Measurements from ENCODE around the gene LDLRAD4.

Gene LDLRAD4

DNA sequence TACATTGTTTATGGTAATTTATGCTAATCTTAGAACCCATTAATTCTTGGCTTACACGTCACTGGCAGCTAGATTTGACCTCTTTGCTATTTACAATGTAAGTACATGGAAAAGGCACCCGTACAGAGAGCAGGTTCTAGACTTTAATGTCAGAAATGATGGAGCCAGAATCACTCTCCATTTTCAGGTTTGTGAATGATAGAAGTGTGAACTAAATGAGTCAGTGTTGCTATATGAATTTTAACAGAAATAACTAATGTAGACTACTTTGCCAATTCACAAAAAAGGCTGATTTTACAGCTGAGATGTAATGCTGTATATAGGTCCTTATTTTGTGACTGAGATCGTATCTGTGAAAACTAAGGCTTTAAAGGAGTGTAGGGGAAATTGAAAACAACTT lies 214.6 kb downstream of the LDLRAD4 start:
- DNase-seq (ENCODE audit: low spot score), result no peak

GRCh38 chr18:13433685-13434084 lies 215.1 kb downstream of the LDLRAD4 start:
- DNase-seq (ENCODE audit: low spot score), result no peak

GRCh38 chr18:13434854-13435253 lies 216.3 kb downstream of the LDLRAD4 start:
- no peak for DNase-seq (ENCODE audit: low spot score)

GRCh38 chr18:13435586-13436333 lies 217.2 kb downstream of the LDLRAD4 start:
- no peak for DNase-seq (ENCODE audit: low spot score)

DNA sequence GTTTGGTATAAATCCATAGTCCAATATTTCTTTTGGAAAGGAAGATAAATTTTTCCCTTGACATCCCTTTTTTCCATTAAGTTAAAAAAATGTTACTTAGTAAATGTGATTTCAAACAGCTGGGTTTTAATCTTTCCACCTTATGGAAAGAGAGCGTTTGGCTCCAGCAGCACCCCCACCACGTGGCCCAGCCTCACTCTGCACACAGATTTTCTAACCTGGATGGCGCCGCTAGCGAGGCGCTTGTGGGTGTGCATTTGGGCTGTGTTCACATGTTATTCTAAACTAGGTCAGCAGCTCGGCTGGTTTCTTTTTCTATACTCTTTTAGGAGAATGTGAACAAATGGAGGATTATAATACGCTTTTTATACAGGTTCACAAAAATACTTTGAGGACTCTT lies 218.0 kb downstream of the LDLRAD4 start:
- no peak for DNase-seq (ENCODE audit: low spot score)

DNA sequence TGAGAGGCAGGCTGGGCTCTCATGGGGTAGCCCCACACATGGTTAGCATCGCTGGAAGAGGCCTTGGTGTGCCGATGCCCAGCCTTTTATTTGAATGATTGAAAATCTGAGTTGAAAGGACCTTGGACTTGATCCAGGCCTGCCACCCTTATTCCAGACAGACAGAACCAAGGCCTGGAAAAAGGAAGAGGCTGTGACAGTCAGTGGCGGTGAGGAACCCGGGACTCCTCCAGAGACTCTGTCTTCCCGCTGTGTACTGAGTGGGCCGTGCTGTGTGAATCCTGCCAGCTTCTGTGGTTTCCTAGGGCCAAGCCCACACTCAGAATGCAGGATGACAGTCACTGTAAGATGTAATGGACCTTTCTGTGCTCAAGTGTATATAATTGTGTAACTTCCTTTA lies 218.5 kb downstream of the LDLRAD4 start:
- DNase-seq (ENCODE audit: low spot score), result no peak

GRCh38 chr18:13437796-13438506 lies 219.4 kb downstream of the LDLRAD4 start:
- peak; percentile 11 for DNase-seq (ENCODE audit: low spot score)

- no peak for DNase-seq (ENCODE audit: low spot score)
These were observed 220.0 kb downstream of the LDLRAD4 start for GRCh38 chr18:13438507-13439056.

DNA sequence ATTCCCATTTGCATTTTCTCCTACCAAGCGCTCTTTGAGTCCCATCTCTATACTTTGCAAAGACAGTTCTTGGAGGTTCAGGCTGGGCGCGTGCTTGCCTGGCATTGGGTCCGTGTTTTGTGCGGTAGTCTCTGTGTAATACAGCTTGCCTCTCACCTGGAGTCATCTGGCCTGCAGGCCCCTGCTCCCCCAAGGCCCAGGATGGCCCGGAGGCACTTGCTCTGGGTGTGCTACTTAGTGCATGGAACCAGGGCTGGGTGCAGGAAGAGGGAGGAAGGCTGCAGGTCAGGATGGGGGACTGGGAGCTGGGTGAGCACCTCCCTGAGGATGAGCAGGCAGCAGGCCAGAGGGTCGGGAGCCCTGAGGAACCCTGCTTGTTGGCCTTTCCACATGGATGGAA lies 220.9 kb downstream of the LDLRAD4 start:
- DNase-seq (ENCODE audit: low spot score), result no peak

DNA sequence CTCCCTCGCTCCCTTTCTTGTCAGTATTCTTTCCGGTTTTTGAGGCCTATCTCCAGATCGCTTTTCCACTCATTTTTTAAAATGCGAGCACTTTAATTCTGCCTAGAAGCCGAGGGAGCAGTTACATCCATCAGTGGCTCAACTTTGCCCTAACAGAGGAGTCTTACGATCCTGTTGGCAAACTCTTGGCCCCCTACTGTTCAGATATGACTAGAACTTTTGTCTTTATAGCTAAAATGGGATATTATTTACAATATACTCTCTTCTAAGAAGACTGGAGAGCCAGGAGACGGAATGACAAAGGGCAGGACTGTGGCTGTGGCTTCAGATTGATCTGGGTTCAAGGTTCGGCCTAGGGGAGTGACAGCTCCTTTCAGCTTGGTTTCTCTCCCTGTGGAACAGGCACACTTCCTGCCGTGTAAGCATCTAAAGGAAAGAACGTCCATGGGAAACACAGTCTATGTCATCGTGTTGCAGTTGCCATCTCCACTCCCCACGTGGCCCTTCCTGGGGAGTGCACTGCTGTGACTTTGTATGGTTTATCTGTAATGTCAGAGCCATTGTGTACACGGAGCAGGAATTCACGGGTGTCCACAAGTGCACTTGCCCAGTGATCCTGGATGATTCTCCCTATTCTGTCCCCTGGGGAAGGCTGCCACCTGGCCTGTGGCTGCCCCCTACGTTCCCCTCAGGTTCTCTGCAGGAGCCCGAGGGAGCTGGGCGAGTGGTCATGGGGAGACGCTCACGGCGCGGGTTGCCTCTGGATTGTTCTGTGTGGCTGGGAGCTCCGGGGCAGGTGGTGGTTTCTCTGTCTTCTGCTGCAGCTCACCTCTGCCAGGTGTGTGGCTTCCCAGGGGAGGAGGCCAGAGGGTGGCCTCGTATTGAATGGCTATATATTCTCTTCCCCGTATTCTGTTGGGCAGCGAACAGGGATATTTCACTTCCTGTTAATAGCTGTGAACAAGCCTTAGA lies 222.0 kb downstream of the LDLRAD4 start:
- DNase-seq (ENCODE audit: low spot score), result no peak

- DNase-seq (ENCODE audit: low spot score), result no peak
These were observed 223.2 kb downstream of the LDLRAD4 start for GRCh38 chr18:13441736-13442135.

DNA sequence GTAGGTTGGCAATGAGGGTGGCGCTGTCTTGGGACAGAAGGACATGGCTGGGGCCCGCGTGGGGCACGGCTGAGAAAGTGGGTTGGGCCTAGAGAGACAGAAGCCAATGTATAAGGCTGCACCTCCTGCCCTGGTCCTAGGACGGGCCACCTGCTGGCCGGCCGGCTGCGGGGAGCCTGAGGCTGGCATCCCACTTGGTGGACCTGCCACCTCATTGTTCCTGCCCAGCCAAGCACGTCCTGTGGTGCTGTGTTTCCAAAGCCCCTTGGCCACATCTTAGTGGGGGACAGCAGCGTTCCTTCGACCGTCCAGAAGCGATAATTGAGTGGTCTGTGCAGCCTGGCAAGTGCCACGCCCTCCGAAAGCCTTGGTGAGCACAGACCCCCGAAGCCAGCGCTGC lies 223.9 kb downstream of the LDLRAD4 start:
- no peak for DNase-seq (ENCODE audit: low spot score)

- no peak for DNase-seq (ENCODE audit: low spot score)
These were observed 225.0 kb downstream of the LDLRAD4 start for GRCh38 chr18:13443552-13443951.

DNA sequence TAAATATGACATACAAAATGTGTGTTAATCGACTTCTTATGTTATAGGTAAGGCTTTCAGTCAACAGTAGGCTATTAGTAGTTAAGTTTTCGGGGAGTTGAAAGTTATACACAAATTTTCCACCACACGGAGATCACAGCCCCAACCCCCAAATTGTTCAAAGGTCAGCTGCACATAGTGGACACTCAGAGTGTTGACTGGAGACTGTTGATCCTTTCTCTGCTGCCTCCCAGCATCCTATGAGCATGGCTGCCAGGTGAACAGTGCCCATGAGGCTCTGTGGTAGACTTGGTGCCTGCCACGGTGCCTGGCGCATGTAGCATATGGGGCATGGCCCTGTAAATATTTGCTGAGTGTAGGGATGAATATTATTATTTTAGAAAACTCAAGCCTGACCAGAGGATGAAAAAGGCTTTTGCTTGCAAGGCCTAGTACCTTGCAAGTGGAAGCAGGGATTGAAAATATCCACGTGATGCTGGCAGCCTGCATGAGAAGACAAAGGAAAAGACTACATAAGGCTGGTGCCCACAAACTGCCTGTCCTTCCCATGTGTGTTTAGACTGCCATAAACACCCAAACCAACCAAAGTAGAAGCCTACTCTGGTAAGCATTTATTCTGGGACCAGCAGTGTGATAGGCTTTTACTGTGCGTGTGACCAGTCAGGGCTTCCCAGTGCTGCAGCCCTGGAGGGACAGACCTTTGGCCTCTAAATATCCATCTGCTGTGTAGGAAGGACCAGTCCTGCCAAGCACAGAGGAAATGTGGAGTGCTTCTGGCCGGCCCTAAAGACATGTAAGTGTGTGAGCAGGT lies 226.1 kb downstream of the LDLRAD4 start:
- no peak for DNase-seq (ENCODE audit: low spot score)

DNA sequence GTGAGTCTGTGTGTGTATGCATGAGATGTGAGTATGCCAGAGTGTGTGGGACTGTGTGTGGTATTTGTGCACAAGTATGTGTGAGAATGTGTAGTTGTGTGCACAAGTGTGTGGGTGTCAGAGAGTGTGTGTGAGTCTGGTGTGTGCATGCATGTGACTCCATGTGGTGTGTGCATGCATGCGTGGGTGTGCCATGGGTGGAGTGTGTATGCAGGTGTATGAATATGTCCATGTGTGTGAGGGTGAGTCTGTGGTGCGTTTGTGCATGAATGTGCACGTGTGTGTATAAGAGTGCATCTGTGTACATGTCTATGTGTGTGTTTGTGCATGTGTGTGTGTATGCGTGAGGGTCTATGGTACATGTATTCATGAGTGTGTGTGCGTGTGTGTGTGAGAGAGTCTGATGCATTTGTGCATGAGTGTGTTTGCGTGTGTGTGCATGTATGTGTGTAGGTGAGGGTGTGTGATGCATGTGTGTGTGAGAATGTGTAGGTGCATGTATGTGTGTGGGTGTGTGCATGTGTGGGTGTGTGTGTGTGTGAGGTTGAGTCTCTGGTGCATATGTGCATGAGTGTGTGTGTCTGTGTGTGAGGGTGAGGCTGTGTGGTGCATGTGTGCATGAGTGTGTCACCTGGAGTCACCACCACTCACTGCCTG lies 226.8 kb downstream of the LDLRAD4 start:
- DNase-seq (ENCODE audit: low spot score), result no peak

GRCh38 chr18:13446024-13446423 lies 227.5 kb downstream of the LDLRAD4 start:
- DNase-seq (ENCODE audit: low spot score), result no peak

GRCh38 chr18:13446610-13447461 lies 228.3 kb downstream of the LDLRAD4 start:
- DNase-seq (ENCODE audit: low spot score), result no peak

DNA sequence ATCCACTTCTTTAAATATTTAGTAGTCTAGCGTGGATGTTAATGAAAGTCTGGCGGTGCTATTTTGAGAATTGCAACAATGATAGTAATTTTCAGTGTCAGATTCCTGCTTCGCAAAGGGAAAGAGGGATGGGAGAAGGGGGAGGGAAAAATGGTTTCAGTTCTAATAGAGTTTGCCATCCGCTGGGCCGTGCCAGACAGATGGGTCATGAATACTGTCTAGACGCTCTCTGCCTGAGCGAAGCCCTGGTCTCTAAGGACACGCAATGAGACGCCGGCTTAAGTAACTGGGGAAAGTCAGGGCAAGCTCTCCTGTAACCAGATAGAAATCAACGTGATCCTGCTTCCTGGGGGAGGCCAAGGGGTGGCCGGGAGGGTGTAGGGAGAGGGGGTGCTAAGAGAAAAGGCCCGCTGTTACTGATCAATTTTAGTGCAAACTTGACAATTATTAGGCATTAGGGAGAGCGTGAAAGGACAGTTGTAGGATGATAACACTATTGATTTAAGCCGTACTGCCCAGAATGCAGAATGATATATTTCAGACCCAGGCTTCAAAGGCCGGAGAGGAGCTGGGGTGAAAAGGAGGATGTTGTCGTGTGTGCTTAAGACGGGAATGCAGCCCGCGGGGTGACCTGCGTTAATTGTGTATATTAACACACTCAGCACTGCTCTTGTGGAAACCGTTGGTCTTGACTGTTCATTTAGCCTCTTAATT lies 229.2 kb downstream of the LDLRAD4 start:
- no peak for DNase-seq (ENCODE audit: low spot score)

GRCh38 chr18:13448335-13448795 lies 229.8 kb downstream of the LDLRAD4 start:
- DNase-seq (ENCODE audit: low spot score), result no peak

Data from germinal center (tissue), 1 donor.